HL-60/S4 (cell line): ENCODE data around the gene TMEM178B.

ENCODE experiments used
- in situ Hi-C: fragments of 300-500 bp; cut with MboI; formaldehyde crosslinking; loops from 2 replicates; pipeline ENCODE4 v1.14.3; 2022; ENCODE audit warnings: low sequenced_read_pairs

Gene TMEM178B

GRCh38 chr7:141411133-141411532 lies 337.3 kb downstream of the TMEM178B start:
- in situ Hi-C loops, result no loop called here

- in situ Hi-C loops, result no loop called here
Observed at GRCh38 chr7:141415999-141416398, 342.1 kb downstream of the TMEM178B start.

GRCh38 chr7:141416650-141417270 lies 342.9 kb downstream of the TMEM178B start:
- in situ Hi-C loops, result no loop called here

- in situ Hi-C loops, result no loop called here
Observed at GRCh38 chr7:141417506-141417905, 343.6 kb downstream of the TMEM178B start.

- in situ Hi-C loops, result no loop called here
Observed at GRCh38 chr7:141418066-141418465, 344.2 kb downstream of the TMEM178B start.

GRCh38 chr7:141421306-141421705 lies 347.4 kb downstream of the TMEM178B start:
- in situ Hi-C loops, result no loop called here

GRCh38 chr7:141427134-141427533 lies 353.3 kb downstream of the TMEM178B start:
- in situ Hi-C loops, result no loop called here

- in situ Hi-C loops, result no loop called here
Observed at GRCh38 chr7:141430455-141431139, 356.7 kb downstream of the TMEM178B start.

- in situ Hi-C loops, result no loop called here
Observed at GRCh38 chr7:141431140-141431479, 357.2 kb downstream of the TMEM178B start.

GRCh38 chr7:141431711-141432110 lies 357.8 kb downstream of the TMEM178B start:
- in situ Hi-C loops, result no loop called here

GRCh38 chr7:141433698-141434097 lies 359.8 kb downstream of the TMEM178B start:
- in situ Hi-C loops, result no loop called here

GRCh38 chr7:141436139-141436538 lies 362.3 kb downstream of the TMEM178B start:
- in situ Hi-C loops, result no loop called here

GRCh38 chr7:141436575-141437075 lies 362.8 kb downstream of the TMEM178B start:
- in situ Hi-C loops, result no loop called here

GRCh38 chr7:141439164-141439563 lies 365.3 kb downstream of the TMEM178B start:
- in situ Hi-C loops, result no loop called here

- in situ Hi-C loops, result no loop called here
Observed at GRCh38 chr7:141439776-141440175, 365.9 kb downstream of the TMEM178B start.

- in situ Hi-C loops, result no loop called here
Observed at GRCh38 chr7:141441837-141442627, 368.2 kb downstream of the TMEM178B start.

GRCh38 chr7:141442781-141443180 lies 368.9 kb downstream of the TMEM178B start:
- in situ Hi-C loops, result no loop called here

- in situ Hi-C loops, result no loop called here
Observed at GRCh38 chr7:141444961-141445360, 371.1 kb downstream of the TMEM178B start.

GRCh38 chr7:141451232-141451631 lies 377.4 kb downstream of the TMEM178B start:
- in situ Hi-C loops, result no loop called here

GRCh38 chr7:141452911-141453310 lies 379.0 kb downstream of the TMEM178B start:
- in situ Hi-C loops, result no loop called here

- in situ Hi-C loops, result no loop called here
Observed at GRCh38 chr7:141454338-141454737, 380.5 kb downstream of the TMEM178B start.

GRCh38 chr7:141455723-141456122 lies 381.9 kb downstream of the TMEM178B start:
- in situ Hi-C loops, result no loop called here
